ENCODE results near the gene PIK3R5.

DNA sequence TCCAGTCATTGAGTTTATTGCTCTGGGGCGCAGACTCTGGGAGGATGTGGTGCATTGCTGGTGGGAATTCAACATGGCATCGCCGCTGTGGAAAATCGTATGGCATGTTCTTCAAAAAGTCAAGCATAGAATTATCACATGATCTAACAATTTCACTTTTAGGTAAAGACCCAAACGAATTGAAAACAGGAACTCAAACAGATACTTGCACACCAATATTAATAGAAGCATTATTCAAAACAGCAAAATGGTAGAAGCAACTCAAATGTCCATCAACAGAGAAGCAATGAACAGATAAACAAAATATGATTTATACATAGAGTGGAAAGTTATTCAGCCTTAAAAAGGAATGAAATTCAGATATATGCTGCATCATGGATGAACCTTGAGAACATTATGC lies 113.9 kb downstream of the PIK3R5 start:
- TF ChIP-seq POLR2A (IDR thresholded peaks at IDR 0.05), result no peak
- no peak for TF ChIP-seq POLR2AphosphoS5 (IDR thresholded peaks at IDR 0.05)

Measured in prostate gland (tissue), 1 donor.